HL-60 (cell line): ENCODE results near the gene TRAPPC11.

Experiments
- DNase-seq, 2 experiments: peaks; one replicate each; pipeline ENCODE4 v3.0.0-alpha.2; 2010 to 2020; ENCODE audit warnings: low read depth in 1 of 2, low spot score in 1 of 2
- H3K27ac ChIP-seq: fragments of 250-450 bp; sonication (Bioruptor Pico); replicated peaks from 2 replicates; pipeline ENCODE4 v1.5.1; 2020; ENCODE audit warnings: mild to moderate bottlenecking, moderate library complexity
- H3K27me3 ChIP-seq: fragments of 250-450 bp; sonication (Bioruptor Pico); 2 replicates; pipeline ENCODE4 v1.5.1; 2021; ENCODE audit warnings: mild to moderate bottlenecking, moderate library complexity; ENCODE audit not compliant: insufficient read depth, poor library complexity, severe bottlenecking
- H3K4me3 ChIP-seq: replicated peaks from 2 replicates; pipeline ENCODE4 v1.5.1; 2011; ENCODE audit warnings: mild to moderate bottlenecking, control low read depth, low read length; ENCODE audit not compliant: insufficient read depth
- CTCF ChIP-seq: IDR thresholded peaks from one replicate; pipeline ENCODE4 v1.5.1; 2011; ENCODE audit warnings: low read length, control low read depth, inconsistent platforms; ENCODE audit not compliant: insufficient read depth
- GABPA ChIP-seq: IDR thresholded peaks from 2 replicates; pipeline ENCODE4 v1.6.1; 2012; ENCODE audit warnings: low read depth
- POLR2AphosphoS5 ChIP-seq: IDR thresholded peaks from 2 replicates; pipeline ENCODE4 v1.6.1; 2012; ENCODE audit warnings: low read depth
- SPI1 ChIP-seq: IDR thresholded peaks from 2 replicates; pipeline ENCODE4 v1.6.1; 2012; ENCODE audit warnings: low read depth, mild to moderate bottlenecking, borderline replicate concordance
- TF ChIP-seq, protein P1 (sequence below): IDR thresholded peaks from 2 replicates; pipeline ENCODE4 v1.6.1; 2012; ENCODE audit warnings: low read depth; ENCODE audit not compliant: insufficient replicate concordance

The TRAPPC11 gene

GRCh38 chr4:183635741-183636140 is 23.4 kb upstream of the TRAPPC11 start:
- Histone ChIP-seq H3K27me3 (no peaks in the 10 kb centered on the region), H3K4me3 (no peak overlapping the region), H3K27ac (no peak overlapping the region)
- DNase-seq: no peak
- no peak for TF ChIP-seq GABPA
- TF ChIP-seq SPI1: no peak
- no peak for TF ChIP-seq POLR2AphosphoS5
- TF ChIP-seq, protein P1, sequence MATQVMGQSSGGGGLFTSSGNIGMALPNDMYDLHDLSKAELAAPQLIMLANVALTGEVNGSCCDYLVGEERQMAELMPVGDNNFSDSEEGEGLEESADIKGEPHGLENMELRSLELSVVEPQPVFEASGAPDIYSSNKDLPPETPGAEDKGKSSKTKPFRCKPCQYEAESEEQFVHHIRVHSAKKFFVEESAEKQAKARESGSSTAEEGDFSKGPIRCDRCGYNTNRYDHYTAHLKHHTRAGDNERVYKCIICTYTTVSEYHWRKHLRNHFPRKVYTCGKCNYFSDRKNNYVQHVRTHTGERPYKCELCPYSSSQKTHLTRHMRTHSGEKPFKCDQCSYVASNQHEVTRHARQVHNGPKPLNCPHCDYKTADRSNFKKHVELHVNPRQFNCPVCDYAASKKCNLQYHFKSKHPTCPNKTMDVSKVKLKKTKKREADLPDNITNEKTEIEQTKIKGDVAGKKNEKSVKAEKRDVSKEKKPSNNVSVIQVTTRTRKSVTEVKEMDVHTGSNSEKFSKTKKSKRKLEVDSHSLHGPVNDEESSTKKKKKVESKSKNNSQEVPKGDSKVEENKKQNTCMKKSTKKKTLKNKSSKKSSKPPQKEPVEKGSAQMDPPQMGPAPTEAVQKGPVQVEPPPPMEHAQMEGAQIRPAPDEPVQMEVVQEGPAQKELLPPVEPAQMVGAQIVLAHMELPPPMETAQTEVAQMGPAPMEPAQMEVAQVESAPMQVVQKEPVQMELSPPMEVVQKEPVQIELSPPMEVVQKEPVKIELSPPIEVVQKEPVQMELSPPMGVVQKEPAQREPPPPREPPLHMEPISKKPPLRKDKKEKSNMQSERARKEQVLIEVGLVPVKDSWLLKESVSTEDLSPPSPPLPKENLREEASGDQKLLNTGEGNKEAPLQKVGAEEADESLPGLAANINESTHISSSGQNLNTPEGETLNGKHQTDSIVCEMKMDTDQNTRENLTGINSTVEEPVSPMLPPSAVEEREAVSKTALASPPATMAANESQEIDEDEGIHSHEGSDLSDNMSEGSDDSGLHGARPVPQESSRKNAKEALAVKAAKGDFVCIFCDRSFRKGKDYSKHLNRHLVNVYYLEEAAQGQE: no peak
- no peak for TF ChIP-seq CTCF

- Histone ChIP-seq H3K27ac (no peak overlapping the region), H3K4me3 (no peak overlapping the region), H3K27me3 (no peaks in the 10 kb centered on the region)
- TF ChIP-seq SPI1 (no peak), GABPA (no peak), POLR2AphosphoS5 (no peak), CTCF (no peak)
- TF ChIP-seq, protein P1: no peak
- no peak for DNase-seq
These were observed 22.6 kb upstream of the TRAPPC11 start for GRCh38 chr4:183636503-183636902.

GRCh38 chr4:183636923-183637322 is 22.2 kb upstream of the TRAPPC11 start:
- no peak overlapping the region for H3K4me3 ChIP-seq
- no peaks in the 10 kb centered on the region for H3K27me3 ChIP-seq
- no peak for DNase-seq
- TF ChIP-seq SPI1 (no peak), CTCF (no peak), GABPA (no peak), POLR2AphosphoS5 (no peak)
- TF ChIP-seq, protein P1: no peak
- no peak overlapping the region for H3K27ac ChIP-seq
